Nephron (organoid): ENCODE measurements around the gene MCM7.
A peak's percentile ranks its signal among the peaks of the same experiment; 100 is the strongest.

ENCODE experiments used
- H3K27ac Mint-ChIP-seq, 3 experiments: 2 replicates each; pipeline ENCODE4 v1.8.0; 2020; ENCODE audit warnings: mixed read lengths in 3 of 3, mild to moderate bottlenecking in 2 of 3, moderate library complexity in 1 of 3
- H3K27me3 Mint-ChIP-seq: 2 replicates; pipeline ENCODE4 v1.8.0; 2021; ENCODE audit warnings: low read depth, mild to moderate bottlenecking, moderate library complexity, mixed read lengths
- H3K36me3 Mint-ChIP-seq: 2 replicates; pipeline ENCODE4 v1.8.0; 2020; ENCODE audit warnings: low read depth, mixed read lengths
- H3K4me1 Mint-ChIP-seq: 2 replicates; pipeline ENCODE4 v1.8.0; 2020; ENCODE audit warnings: mixed read lengths
- H3K4me3 Mint-ChIP-seq, 3 experiments: 2 replicates each; pipeline ENCODE4 v1.8.0; 2020; ENCODE audit warnings: mild to moderate bottlenecking in 3 of 3, mixed read lengths in 3 of 3, moderate library complexity in 2 of 3
- H3K9me3 Mint-ChIP-seq: 2 replicates; pipeline ENCODE4 v1.8.0; 2020; ENCODE audit warnings: mixed read lengths
- CTCF ChIP-seq, 3 experiments: fragments of 200-600 bp; sonication (generic); IDR thresholded peaks; one replicate each; pipeline ENCODE4 v1.5.0; 2021; ENCODE audit warnings: antibody characterized with exemption in 3 of 3; ENCODE audit not compliant: unreplicated experiment in 3 of 3

The MCM7 gene

GRCh38 chr7:100093498-100093897 lies 7.7 kb downstream of the MCM7 start:
- Mint-ChIP-seq H3K27ac (peak overlapping the region in 2 of 3 experiments; percentile 49 to 51), H3K9me3 (no peaks in the 10 kb centered on the region), H3K27me3 (no peaks in the 10 kb centered on the region), H3K36me3 (peaks cover 71% of the 10 kb centered on the region), H3K4me1 (peaks cover 21% of the 10 kb centered on the region), H3K4me3 (no peak overlapping the region)
- TF ChIP-seq CTCF (IDR thresholded peaks at IDR 0.05; ENCODE audit: unreplicated experiment in 3 of 3), result no peak

GRCh38 chr7:100093054-100093453 lies 8.1 kb downstream of the MCM7 start:
- Mint-ChIP-seq H3K27ac (peak overlapping the region in 1 of 3 experiments; percentile 49), H3K27me3 (no peaks in the 10 kb centered on the region), H3K4me3 (peak overlapping the region in 1 of 3 experiments; percentile 37), H3K4me1 (peaks cover 16% of the 10 kb centered on the region), H3K9me3 (no peaks in the 10 kb centered on the region), H3K36me3 (peaks cover 67% of the 10 kb centered on the region)
- TF ChIP-seq CTCF (IDR thresholded peaks at IDR 0.05; ENCODE audit: unreplicated experiment in 3 of 3), result no peak

- TF ChIP-seq CTCF (IDR thresholded peaks at IDR 0.05; ENCODE audit: unreplicated experiment in 3 of 3), result no peak
- H3K4me1 Mint-ChIP-seq, result peaks cover 18% of the 10 kb centered on the region
- H3K36me3 Mint-ChIP-seq, result peaks cover 54% of the 10 kb centered on the region
- no peaks in the 10 kb centered on the region for H3K27me3 Mint-ChIP-seq
- H3K4me3 Mint-ChIP-seq, result peak overlapping the region; percentile 60 to 97 (median 96)
- H3K27ac Mint-ChIP-seq, result peak overlapping the region in 2 of 3 experiments; percentile 67 to 75
- H3K9me3 Mint-ChIP-seq, result no peaks in the 10 kb centered on the region
These were observed 9.6 kb downstream of the MCM7 start for GRCh38 chr7:100091411-100092181.

- Mint-ChIP-seq H3K4me3 (peak overlapping the region; percentile 60 to 97 (median 96)), H3K27ac (peak overlapping the region; percentile 15 to 75 (median 62)), H3K9me3 (no peaks in the 10 kb centered on the region), H3K27me3 (no peaks in the 10 kb centered on the region), H3K4me1 (peaks cover 18% of the 10 kb centered on the region), H3K36me3 (peaks cover 48% of the 10 kb centered on the region)
- no peak for TF ChIP-seq CTCF (IDR thresholded peaks at IDR 0.05; ENCODE audit: unreplicated experiment in 3 of 3)
These were observed 10.4 kb downstream of the MCM7 start for GRCh38 chr7:100090527-100091410.

- no peaks in the 10 kb centered on the region for H3K9me3 Mint-ChIP-seq
- peaks cover 18% of the 10 kb centered on the region for H3K4me1 Mint-ChIP-seq
- peaks cover 36% of the 10 kb centered on the region for H3K36me3 Mint-ChIP-seq
- H3K4me3 Mint-ChIP-seq, result peak overlapping the region; percentile 90 to 97 (median 96)
- peak overlapping the region; percentile 90 to 98 (median 92) for H3K27ac Mint-ChIP-seq
- H3K27me3 Mint-ChIP-seq, result no peaks in the 10 kb centered on the region
- no peak for TF ChIP-seq CTCF (IDR thresholded peaks at IDR 0.05; ENCODE audit: unreplicated experiment in 3 of 3)
These were observed 11.6 kb downstream of the MCM7 start for GRCh38 chr7:100089458-100090196.
